ENCODE data around the gene PTPRN2. TPM values are rescaled to one million over a fixed set of nuclear protein-coding genes. Genes with fewer than 3 reads are reported as not detected.

Gene PTPRN2
- total and polyA plus RNA-seq, 9 of the 15 experiments (the other 6 are each of a cell fraction or from before 2014, with no cell fraction given) = not detected

- no peak for TF ChIP-seq UBTF (IDR thresholded peaks at IDR 0.05; ENCODE audit: borderline replicate concordance in 1 of 2, low read depth in 2 of 2, low read length in 2 of 2)
These were observed 755.6 kb downstream of the PTPRN2 start (continued) for GRCh38 chr7:157832006-157832405.

DNA sequence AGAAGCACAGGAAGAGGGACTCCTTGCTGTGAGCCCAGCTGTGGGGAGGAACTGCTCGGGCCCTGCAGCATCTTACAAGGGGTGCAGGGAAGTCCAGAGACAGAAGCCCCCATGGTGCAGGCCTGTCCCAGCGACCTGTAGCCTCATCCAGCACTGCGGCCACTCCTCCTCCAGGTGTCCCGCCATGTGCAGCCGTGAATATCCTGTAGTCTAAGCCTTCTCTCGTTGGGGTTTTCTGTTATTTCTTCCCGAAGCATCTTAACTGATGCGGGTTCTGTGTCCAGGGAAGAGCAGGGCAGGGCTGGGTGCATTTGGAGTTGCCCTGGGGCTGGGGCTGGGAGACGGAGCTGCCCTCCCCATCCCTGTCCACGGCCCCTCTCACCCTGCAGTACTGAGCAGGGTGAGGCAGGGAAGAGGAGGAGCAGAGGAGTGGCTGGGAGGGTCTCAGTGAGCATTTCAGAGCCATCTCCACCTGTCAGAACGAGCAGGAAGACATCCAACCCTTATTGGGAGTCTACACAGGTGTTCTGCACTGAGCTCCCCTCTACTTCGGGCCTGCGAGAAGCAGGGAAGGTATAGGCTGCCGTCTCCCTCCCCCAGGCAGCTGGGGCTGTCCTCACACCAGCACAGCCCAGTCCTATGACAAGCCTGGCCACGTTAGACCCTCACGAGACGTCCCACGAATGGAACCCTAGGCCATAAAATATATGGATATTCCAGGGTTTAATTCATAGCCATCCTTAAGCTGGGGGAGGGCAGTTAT is 756.3 kb downstream of the PTPRN2 start:
- no TSS peak for BruUV-seq (replicated peaks)
- Histone ChIP-seq H3K4me1 (replicated peaks in 1 of 2; ENCODE audit: control insufficient read depth in 2 of 2, insufficient read depth in 2 of 2, low read length in 2 of 2) (no peaks in the 10 kb centered on the region), H2AFZ (ENCODE audit: low read depth, low read length) (no peak overlapping the region), H3K4me3 (no peak overlapping the region), H3K9me1 (ENCODE audit: control insufficient read depth, insufficient read depth, low read length) (no peaks in the 10 kb centered on the region), H3K9me3 (replicated peaks; ENCODE audit: control insufficient read depth, insufficient read depth, low read depth, low read length) (no peaks in the 10 kb centered on the region), H3K4me2 (ENCODE audit: insufficient read depth, low read length) (no peak overlapping the region), H3K9ac (ENCODE audit: insufficient read depth in 1 of 2, low read depth in 2 of 2, low read length in 2 of 2) (no peak overlapping the region), H3K27ac (ENCODE audit: extremely low read depth, low read depth, low read length) (no peak overlapping the region), H3K36me3 (ENCODE audit: control insufficient read depth, insufficient read depth, low read length) (no peaks in the 10 kb centered on the region), H3K27me3 (ENCODE audit: control insufficient read depth in 2 of 2, insufficient read depth in 2 of 2, low read length in 2 of 2) (peaks cover 39 to 91% of the 10 kb centered on the region in 2 experiments), H3K79me2 (ENCODE audit: control insufficient read depth, insufficient read depth, low read length) (no peaks in the 10 kb centered on the region), H4K20me1 (replicated peaks; ENCODE audit: control insufficient read depth, insufficient read depth, low read length) (peaks cover 5% of the 10 kb centered on the region; the same call in 1 of the 2 replicates)
- WGBS (ENCODE audit: insufficient coverage, low coverage, missing lambda C conversion rate) = under 1% methylated on average over 18 of the region's 18 CpGs
- POLR2A ChIA-PET = interaction anchor here (0.8 kb wide), 1 partner anchor 13 kb away, joined by 3 read pairs; no protein-coding TSS in a partner anchor
- CTCF ChIA-PET (ENCODE audit: low intra/inter-chr PET ratio) = no interaction called here
- no peak for FAIRE-seq
- DNase-seq (ENCODE audit: extremely low read depth in 1 of 4, low spot score in 3 of 4) = no peak
- in situ Hi-C loops (cut with MboI) (no loop called here), intact Hi-C loops (cut with micrococcal nuclease) (no loop called here)
- no peak for ATAC-seq
- TF ChIP-seq, protein P1, sequence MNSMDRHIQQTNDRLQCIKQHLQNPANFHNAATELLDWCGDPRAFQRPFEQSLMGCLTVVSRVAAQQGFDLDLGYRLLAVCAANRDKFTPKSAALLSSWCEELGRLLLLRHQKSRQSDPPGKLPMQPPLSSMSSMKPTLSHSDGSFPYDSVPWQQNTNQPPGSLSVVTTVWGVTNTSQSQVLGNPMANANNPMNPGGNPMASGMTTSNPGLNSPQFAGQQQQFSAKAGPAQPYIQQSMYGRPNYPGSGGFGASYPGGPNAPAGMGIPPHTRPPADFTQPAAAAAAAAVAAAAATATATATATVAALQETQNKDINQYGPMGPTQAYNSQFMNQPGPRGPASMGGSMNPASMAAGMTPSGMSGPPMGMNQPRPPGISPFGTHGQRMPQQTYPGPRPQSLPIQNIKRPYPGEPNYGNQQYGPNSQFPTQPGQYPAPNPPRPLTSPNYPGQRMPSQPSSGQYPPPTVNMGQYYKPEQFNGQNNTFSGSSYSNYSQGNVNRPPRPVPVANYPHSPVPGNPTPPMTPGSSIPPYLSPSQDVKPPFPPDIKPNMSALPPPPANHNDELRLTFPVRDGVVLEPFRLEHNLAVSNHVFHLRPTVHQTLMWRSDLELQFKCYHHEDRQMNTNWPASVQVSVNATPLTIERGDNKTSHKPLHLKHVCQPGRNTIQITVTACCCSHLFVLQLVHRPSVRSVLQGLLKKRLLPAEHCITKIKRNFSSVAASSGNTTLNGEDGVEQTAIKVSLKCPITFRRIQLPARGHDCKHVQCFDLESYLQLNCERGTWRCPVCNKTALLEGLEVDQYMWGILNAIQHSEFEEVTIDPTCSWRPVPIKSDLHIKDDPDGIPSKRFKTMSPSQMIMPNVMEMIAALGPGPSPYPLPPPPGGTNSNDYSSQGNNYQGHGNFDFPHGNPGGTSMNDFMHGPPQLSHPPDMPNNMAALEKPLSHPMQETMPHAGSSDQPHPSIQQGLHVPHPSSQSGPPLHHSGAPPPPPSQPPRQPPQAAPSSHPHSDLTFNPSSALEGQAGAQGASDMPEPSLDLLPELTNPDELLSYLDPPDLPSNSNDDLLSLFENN (IDR thresholded peaks at IDR 0.05; ENCODE audit: low read depth in 2 of 2, low read length in 2 of 2) = no peak
- TF ChIP-seq KDM4B (IDR thresholded peaks at IDR 0.05; ENCODE audit: borderline replicate concordance in 2 of 2, low read depth in 1 of 2) (no peak), KDM2B (CRISPR knock-in tag; IDR thresholded peaks at IDR 0.05) (no peak), ZBTB17 (CRISPR knock-in tag; IDR thresholded peaks at IDR 0.05) (no peak), ZNF347 (CRISPR knock-in tag; IDR thresholded peaks at IDR 0.05; ENCODE audit: low read depth) (no peak), ZC3H11A (IDR thresholded peaks at IDR 0.05; ENCODE audit: low read depth, low read length) (no peak), ZBTB8A (IDR thresholded peaks at IDR 0.05; ENCODE audit: partially characterized antibody) (no peak), ZNF79 (CRISPR knock-in tag; IDR thresholded peaks at IDR 0.05; ENCODE audit: low read depth) (no peak)
- TF ChIP-seq, protein P2, sequence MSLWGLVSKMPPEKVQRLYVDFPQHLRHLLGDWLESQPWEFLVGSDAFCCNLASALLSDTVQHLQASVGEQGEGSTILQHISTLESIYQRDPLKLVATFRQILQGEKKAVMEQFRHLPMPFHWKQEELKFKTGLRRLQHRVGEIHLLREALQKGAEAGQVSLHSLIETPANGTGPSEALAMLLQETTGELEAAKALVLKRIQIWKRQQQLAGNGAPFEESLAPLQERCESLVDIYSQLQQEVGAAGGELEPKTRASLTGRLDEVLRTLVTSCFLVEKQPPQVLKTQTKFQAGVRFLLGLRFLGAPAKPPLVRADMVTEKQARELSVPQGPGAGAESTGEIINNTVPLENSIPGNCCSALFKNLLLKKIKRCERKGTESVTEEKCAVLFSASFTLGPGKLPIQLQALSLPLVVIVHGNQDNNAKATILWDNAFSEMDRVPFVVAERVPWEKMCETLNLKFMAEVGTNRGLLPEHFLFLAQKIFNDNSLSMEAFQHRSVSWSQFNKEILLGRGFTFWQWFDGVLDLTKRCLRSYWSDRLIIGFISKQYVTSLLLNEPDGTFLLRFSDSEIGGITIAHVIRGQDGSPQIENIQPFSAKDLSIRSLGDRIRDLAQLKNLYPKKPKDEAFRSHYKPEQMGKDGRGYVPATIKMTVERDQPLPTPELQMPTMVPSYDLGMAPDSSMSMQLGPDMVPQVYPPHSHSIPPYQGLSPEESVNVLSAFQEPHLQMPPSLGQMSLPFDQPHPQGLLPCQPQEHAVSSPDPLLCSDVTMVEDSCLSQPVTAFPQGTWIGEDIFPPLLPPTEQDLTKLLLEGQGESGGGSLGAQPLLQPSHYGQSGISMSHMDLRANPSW (CRISPR knock-in tag; IDR thresholded peaks at IDR 0.05) = no peak
